Activated CD8-positive, alpha-beta memory T cell treated with anti-CD3 and anti-CD28 coated beads, Interleukin-2, amount 50 U/mL, for 48 hours (primary cell): ENCODE results near the gene C2orf69.

Experiments
- DNase-seq: peaks from one replicate; pipeline ENCODE4 v3.0.0-alpha.2; 2020

The C2orf69 gene

DNA sequence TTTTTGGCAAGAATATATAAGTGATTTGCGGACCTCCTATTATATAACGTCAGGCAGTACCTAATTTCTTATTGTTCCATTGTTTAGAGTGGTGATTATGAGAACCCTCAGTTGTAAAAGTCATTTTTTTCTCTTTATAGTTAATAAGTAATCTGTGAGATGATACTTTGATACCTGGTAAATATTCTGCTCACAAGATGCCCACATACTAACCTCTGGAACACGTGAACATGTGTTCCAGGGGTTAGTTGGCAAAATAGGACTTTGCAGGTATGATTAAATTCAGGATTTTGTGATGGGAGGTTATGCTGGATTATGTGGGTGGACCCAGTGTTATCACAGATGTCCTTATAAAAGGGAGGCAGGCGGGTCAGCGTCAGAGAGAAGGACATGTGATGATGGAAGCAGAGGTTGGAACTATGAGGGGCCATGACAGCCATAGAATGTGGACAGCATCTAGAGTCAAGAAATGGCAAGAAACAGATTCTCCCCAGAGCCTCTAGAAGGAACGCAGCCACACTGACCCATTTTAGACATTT is 61.1 kb downstream of the C2orf69 start:
- DNase-seq: no peak

DNA sequence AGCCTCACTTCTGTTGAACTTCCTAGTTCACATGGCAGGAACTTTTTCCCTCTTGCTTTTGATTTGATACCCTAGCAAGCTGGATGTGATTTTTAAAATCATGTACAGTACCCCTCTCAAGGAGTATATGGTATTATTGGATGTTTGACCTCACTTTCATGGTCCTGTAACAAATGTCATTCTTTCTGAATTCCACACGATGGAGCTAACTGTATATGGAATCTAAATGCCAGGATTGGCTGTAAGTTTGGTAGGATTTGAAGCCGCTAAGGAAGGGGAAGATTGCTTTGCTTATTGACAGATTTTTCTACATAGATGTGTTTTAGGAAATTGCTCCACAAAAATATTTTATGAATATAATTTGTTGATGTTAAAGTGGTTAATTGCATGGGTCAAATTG is 62.6 kb downstream of the C2orf69 start:
- DNase-seq: no peak

DNA sequence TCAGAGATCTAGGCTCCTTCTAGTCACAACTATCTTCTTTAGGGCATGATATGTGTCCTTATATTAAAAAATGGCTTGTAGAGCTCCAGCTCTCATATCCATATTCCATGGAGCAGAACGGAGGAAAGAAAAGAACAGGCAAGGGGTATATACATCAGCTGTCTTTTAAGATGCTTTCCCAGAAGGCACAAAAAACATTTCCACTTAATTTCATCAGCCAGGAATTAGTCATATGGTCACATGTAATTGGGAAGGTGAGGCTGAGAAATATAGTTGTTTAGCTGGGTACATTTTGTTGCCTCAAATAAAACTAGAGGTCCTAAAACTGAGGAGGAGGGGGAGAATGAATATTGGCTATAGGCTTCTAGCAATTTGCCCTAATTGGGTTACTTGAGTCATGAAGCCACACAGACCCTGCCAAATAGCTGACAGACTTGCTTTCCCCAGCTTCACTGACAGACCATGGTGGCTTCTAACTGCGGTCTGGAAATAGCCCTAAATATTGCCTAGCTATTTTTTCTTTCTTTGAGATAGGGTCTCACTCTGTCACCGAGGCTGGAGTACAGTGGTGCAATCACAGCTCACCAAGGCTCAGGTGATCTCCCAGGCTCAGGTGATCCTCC is 64.3 kb downstream of the C2orf69 start:
- DNase-seq: no peak
